Kasumi-1 (cell line): ENCODE results near the gene LAPTM5.

Source experiments
- DNase-seq, 2 experiments: peaks; one replicate each; lab custom pipeline; 2025; lab: John Stamatoyannopoulos, UW

Gene LAPTM5

DNA sequence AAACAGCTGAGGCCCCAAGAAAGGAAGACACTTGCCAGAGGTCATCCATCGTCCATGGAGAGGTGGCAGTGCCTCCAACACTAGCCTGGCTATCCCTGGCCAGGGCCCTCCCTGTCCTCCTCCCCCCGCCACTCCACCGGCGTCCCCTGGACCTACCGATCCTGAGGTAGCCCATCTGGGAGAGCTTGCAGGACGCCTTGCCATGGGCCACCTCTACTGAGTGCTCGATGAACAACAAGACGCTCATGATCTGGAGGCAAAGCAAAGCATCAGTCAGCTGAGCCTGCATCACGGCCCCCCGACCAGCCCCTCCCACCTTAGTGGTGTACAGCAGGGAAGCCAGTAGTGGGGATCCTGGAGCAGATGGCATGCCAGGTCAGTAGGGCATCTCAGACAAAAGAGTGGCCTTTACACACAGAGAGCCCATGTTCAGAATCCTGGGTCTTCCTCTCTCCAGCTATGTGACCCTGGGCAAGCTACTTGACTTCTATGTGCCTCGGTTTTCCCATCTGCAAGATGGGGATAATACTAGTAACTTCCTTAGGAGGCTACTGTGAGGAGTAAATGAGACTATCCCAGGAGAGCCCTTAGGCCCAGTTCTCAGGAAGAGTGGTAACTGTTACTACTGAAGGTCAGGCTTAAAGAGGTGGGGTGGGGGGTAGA is 15.1 kb downstream of the LAPTM5 start:
- no peak for DNase-seq

DNA sequence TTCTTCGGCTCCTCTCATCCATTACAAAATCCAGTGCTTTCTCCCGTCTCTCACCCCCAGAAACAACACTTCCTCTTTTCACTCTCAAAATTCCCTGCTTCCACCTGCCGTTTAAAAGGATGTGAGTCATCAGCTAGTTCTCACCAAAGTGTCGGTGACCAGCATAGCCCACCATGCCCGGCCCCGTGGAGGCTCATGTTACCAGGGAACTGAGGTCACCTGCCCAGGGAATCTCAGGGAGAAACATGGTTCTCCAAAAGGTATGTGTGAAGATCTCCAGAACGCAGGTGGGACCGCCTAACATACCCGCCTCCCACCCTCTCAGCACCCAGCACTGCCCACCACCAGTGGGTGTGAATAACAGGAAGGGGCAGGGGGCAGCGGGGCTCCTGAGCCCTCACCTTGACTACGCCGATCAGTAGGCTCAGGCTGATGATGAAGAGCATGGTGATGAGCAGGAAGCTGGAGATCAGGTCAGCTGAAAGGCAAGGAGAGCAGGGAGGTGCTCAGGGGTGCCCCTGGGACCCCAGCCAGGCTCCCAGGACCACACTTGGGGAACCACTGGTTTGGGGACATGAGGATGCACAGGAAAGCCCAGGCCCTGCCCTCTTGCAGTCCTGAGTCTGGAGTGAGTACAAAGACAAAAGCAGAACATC is 16.2 kb downstream of the LAPTM5 start:
- DNase-seq: peak; percentile 88 to 89

DNA sequence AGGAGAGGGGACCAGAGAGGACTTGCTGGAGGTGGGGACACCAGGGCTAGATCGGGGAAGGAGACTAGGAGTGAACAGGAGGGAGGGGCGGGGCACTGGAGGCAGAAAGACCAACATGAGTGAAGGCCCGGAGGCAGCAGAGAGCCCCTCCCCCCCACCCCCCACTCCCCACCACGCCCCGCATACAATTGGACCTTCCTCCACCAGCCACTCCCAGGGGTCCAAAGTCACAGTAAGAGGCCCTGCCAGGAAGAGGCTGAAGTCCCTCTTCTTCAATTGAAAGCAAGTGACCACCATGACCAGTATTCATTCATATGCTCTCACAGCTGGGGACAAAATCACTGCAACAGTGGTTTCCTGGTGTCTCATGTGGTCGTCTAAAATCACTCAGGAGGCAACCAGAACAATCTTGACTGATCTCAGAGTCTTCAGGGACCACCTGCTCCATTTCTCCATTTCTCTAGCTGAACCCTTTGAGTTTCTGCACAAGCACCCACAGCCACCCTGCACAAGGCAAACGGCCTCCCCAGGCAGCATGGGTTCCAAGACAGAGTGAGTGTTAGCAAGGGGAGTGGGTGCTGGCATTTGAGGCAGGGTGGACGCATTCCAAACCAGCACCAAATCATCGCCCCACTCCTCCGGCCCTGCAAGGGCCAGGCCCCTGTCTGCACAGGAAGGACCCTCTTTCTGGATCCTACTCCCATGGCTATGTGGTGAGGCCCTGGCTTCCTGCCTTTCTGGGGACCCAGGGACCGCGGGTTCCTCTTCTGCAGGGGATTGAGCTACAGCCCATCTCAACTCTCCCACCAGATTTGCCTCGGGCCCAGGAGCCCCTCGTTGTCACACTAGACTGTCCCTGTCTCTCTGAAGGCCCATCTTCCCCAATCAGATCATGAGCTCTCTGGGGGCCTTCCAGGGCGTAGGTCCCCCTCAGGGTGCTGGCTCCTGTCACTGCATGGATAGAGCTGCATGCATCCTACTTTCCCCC is 17.0 kb downstream of the LAPTM5 start:
- DNase-seq: peak; percentile 88 to 89

DNA sequence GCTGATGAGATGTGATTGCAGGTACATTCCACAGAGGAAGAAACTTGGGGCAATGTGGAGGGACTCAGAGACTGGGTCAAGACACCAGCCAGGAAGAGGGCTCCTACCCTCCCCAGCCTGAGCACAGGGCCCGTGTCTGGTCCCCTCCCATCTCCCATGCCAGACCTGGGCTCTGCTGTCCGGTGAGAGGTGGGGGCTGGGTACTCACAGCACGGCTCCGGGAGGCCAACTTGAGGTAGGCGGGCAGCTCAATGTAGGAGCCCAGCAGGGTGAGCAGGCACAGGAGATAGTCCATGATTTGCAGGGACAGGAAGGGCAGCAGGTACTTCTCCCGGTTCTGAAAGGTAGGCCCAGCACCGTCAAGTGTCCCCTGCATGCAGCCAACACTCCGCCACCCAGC is 18.0 kb downstream of the LAPTM5 start:
- DNase-seq: no peak

DNA sequence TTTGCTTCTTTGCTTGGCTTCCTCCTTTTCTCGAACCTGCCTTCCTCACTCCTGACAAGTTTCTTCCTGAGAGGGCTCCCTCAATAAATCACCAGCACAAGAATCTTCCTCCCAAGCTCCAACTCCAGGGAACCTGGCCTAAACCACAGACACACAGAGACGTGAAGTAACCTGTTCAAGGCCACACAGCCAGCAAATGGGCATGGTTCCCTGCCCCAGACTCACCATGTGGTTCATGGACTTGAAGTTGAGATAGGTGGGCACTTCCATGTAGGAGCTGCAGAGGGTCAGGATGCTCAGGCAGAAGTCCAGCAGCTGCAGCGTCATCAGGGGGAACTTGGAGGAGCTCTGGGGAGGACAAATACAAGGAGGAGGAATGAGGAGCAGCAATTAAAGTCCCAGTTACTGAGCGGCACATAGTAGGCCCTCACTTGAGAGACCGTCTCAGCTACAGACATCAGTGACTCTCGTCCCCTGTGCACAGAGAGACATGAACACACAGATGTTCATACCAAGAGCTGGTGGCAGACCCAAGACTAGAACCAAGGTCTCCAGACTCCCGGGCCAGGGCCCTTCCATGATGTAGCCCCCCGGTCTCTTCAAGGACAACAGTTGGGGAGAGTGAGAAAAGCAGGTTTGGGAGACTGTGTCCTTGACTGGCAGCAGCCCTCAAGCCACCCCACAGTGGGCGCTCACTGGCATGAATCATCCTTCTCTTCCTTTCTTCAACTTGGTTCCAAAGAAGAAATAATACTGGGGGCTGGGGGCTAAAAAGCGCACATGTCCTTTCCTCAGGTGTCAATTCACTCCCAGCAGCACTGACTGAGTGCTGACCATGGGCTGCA is 18.6 kb downstream of the LAPTM5 start:
- DNase-seq: no peak

DNA sequence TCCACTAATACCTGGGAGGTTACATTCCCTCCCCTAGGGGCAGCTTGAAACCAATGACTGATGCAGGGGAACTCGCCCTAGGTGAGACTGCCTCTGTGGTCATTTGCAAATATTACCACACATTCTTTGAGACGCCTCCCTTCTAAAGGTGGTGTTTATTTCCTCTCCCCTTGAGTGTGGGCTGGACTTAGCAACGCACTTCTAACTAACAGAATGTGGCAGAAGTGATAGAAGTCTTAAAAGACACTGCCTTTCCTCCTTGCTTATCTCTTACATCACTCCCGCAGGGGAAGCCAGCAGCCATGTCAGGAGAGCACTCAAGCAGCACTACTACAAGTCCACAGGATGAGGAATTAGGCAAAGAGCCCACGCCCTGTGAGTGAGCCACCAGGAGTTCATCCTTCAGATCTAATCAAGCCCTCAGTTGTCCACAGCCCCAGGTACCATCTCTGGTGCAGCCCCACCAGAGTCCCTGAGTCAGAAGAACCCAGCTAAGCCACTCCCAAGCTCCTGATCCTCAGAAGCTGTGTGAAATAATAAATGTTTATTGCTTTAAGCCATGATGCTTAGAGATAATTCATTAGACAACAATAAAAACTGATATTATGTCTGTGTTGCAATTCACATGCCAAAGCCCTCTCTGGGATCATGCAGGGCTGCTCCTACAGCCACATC is 19.4 kb downstream of the LAPTM5 start:
- DNase-seq: no peak

DNA sequence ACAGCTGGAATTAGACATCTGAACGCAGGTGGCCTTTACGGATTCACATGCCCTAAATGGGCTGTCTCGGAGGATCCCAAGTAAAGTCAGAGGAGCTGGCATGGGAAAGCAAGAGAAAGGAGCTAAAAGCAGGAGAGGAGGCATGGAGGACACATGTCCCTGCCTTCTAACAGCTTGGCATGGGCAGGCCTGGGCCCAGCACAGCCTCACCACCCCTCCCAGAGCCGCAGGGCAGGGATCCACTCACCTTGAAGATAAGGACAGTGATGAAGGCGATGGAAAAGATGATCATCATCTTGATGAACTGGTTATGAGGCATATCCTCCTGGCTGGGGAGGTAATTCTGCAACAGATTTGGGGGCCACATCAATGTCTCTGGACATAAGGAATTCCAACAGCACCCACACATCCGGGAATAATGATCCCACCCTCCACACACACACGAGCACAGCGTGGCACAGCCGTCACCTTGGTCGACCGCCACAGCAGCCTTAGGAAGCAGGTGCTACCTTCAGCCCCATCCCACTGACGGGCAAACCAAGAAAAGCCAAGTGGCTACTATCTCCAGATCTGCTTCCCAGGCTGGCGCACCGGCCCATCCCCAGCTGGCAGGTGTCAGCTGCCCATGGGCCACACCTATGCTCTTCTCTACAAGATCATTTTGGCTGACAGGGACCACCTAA is 20.1 kb downstream of the LAPTM5 start:
- DNase-seq: no peak

DNA sequence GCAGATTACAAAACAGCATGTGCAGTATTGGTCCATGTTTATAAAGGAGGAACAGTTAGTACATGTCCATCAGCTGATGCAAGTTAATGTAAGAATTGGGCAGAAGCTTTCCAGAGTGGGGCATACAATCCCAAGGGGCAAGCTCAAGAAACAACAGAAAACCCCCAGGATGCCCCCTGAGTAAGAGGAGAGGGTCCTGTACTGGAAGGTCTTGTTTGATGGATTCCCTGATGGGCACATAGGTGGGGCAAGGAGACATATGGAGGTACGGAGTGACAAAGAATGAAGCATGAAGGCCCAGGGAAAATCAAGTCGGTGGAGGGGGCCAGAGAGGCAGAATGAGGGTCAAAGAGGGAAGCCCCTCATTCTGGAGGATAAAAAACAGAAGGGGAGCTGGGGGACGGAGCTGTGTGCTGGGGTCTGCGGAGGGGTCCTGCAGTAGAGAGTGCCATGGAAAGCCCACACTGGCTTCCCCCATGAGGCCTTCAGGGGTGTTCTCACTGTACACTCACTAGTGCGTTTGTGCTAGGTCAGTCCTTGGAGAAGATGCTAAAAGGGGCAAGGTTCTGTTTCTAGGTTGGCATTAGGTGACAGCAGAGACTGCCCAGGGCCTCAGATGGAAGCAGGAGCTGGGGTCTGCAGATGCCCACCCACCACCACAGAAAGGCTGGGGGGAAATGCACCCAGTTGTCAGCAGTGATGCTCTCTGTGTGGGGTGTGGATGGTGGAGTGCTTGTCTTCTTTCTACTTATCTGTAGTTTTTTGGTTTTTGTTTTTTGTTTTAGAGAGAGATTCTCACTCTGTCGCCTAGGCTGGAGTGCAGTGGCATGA is 21.7 kb downstream of the LAPTM5 start:
- no peak for DNase-seq

DNA sequence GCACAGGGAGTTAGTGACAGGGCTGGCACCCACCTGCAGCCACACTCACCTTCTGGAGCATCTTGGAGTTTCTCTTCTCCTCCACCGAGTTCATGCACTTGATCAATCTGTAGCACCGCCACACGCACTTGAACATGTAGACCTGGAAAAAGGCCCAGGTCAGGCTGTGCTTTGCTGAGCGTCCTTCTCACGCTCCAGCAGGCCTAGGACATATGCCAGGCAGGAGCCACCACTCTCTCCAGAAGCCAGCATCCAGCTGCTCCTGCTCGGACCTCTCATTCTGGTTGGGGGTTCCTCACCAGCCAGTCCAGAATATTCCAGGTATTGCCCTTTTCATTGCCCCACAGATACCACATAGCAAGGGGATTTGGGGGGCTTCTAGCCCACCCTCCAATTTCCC is 22.4 kb downstream of the LAPTM5 start:
- DNase-seq: no peak

DNA sequence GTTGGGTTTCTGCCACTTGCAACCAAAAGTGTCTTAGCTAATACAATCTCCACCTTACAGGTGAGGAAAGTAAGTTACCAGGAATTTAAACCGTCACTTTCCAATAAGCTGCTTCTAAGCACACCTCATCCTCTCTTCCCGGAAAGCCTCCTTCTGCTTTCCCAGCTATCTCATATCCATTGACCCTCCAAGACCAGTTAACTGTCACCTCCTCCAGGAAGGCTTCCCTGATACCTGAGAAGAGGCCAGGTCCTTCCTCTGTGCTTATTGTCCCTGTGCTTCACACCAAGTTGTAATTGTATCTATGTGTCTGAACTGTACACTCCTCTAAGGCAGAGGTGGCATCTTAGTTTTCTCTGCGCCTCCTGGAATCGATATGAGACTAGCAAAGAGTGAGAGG is 23.0 kb downstream of the LAPTM5 start:
- DNase-seq: no peak

DNA sequence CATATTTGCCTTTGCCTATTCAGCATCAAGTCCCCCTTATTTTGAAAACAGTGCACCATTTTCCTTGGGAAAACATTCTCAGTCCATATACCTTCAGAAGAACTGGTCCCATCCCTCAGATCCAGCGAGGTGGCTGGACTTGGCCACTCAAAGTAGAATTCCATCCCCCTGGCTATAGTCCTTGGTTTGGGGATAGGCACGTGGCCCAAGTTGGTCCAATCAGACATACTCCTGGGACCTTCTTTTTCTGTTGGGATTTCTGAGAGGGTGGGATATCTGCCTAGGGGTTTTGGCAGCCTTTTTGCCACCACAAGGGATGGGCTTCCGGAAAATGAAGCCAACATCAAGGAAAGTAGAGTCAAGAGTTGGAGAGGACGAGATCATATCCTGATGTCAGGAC is 23.5 kb downstream of the LAPTM5 start:
- no peak for DNase-seq

DNA sequence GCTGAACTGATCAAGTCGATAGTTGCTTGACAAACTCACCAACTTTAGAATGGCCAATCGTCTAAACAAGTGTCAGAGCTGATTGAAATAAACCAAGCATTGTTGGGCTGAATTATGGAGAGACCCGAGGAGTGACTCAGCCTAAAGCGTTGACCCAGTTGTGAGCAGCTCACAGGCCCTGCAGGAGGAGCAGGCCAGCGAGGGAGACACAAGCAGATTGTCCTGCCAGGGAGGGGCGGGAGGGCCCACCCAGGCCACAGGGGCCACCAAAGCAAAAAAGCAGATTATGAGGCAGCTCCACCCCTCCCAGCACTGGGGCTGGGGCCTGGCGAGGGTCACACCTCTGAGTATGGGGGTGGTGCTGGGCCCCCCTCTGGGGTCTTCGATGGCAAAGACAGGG is 24.1 kb downstream of the LAPTM5 start:
- no peak for DNase-seq

DNA sequence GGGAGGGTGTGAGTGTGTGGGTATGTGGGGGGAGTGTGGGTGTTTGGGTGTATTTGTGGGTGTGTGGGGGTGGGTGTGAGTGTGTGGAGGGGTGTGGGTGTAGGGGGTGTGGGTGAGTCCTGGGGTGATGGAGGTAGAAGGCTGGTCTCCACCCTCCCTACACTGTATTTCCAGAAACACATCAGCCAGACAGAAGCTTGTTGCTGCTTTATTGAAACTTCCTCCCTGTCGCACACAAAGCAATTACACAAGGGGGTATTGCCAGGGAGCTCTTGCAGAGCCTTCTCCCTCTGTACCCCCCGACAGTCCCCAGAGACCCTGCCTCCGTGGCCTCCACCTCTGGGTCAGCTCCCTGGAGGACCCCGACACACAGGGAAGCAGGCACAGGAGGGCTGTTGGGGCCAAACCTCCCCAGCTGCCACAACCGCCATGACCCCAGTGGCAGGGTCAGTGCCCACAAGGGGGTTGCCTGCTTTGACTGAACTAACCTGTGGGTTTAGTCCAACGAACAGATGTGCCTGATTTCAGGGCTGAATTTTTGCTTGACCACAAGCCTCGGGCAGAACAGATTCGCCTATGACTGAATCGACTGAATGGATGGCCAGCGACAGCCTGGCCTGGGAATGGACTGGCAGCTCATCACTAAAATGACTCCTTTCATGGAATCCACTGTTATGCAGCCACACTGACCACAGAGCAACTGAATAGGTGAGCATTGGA is 25.1 kb downstream of the LAPTM5 start:
- DNase-seq: no peak

DNA sequence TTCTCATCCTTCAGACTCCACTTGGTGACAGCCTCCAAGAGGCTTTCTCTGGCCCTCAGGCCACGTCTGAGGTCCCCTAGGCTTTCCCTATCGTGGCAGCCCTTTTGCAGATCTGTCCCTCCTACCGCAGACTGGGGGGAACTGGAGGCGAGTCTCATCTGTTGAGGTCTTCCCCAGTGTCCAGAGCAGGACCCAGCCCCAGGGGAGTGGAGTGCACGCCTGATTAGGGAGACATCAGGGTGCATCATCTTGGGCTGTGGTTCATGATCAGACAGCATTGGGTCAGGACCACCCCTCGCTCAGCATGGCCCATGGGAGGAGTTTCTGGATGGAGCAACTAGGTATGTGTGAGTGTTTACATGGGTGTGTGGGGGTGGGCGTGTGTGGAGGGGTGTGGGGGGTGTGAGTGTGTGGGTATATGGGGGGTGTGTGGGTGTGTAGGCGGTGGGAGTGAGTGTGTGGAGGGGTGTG is 25.7 kb downstream of the LAPTM5 start:
- DNase-seq: no peak

DNA sequence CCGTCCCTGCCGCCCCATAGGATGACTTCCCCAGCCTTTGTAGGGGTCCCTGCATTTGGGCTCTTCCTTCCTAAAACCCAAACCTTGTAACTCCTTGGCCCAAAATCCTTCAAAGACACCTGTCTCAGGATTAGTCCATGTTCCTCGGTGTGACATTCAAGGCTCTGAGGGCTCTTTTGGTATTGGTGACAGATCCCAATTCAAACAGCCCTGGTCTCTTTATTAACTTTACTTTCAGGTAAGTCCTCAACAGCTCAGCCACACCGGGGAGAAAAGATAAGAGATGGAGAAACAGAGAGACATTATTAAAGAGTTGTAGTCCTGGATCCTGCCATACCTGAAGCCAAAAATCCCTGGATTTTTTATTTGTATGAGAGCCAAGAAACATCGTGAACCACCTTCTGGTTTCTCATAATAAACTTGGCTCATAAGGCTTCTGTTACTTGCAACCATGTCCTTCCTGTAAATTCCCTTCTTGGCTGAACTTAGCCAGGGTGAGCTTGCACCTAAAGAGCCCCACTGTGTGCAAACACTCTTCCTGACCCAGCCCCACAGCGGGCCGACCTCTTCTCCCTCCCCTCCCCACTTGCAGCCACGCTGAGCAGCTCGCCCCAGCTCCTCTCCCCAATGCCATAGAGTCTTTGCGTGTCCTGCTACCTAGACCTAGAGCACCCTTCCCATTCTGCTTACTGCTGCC is 26.3 kb downstream of the LAPTM5 start:
- no peak for DNase-seq

DNA sequence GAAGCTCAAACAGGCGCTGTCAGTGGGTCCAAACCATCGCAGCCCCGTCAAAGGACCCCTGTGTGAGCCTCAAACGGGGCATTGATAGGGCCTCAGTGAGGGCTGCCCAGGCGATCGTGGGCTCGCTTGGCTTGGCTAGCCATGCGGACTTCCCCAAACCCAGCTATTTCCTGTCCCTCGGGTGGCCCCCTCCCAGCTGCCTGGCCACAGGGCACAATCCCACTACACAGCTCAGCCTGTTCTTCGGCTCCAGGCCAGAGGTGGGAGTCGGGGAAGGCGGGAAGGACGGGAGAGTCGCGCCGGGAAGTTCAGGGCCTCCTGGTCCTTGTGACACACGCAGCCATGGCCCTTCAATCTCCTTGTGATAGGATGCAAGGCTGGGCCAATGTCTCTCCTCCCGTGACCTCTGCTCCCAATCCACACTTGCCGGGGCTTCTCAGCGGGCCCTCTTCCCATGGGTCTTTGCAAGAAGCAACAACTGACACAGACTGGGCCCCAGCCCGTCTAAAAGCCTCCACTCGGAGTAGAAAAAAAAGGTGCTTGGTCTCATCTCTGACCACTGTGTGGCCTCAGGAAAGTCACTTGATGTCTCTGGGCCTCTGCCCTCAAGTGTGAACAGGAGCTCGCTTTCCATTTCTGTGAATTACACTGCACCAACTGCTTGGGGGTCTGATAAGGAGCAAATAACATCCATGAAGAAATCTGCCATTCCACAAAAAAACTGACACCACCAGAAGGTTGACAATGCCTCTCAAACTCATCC is 27.0 kb downstream of the LAPTM5 start:
- no peak for DNase-seq

DNA sequence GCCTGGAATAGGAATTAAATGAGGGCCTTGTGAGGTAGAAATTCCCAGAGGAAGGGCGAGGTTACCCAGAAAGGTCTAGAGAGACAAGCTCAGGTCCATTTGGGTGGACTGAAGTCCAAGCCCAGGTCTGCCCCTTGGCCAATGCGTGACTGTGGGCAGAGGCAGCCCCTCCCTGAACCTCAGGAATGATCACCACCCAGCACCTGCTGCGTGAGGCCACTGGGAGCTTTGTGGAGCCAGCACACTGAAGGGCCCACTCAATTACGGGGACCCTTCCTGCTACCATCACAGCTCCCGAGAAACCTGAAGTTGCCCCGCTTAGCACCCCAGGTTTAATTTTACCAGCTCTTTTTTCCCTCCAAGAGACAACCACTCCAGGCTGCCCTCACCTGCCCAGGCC is 27.7 kb downstream of the LAPTM5 start:
- no peak for DNase-seq
